Germinal center (tissue), 1 donor: ENCODE data around the gene ATP1B2.

Source experiments
- DNase-seq: peaks from one replicate; pipeline ENCODE4 v3.0.0; 2012; ENCODE audit warnings: mixed read lengths, low spot score

Gene ATP1B2

GRCh38 chr17:7685533-7686221 lies 35.0 kb downstream of the ATP1B2 start:
- peak; percentile 89 for DNase-seq

- DNase-seq: peak; percentile 77
These were observed 35.7 kb downstream of the ATP1B2 start for GRCh38 chr17:7686222-7687071.

GRCh38 chr17:7687072-7687907 lies 36.6 kb downstream of the ATP1B2 start, which contains the start of gene TP53:
TSS of gene TP53 (minus strand) at chr17:7687490. CDS start at chr17:7676594, 10,896 bp downstream.
- DNase-seq: peak; percentile 86

- peak; percentile 94 for DNase-seq
These were observed 37.4 kb downstream of the ATP1B2 start, which contains the start of gene WRAP53 for GRCh38 chr17:7687908-7688807. TSS of gene WRAP53 (plus strand) at chr17:7688477. CDS start at chr17:7688649, 172 bp downstream.

GRCh38 chr17:7688808-7689316 lies 38.1 kb downstream of the ATP1B2 start:
- no peak for DNase-seq

- no peak for DNase-seq
These were observed 44.9 kb downstream of the ATP1B2 start for GRCh38 chr17:7695586-7695985.

- no peak for DNase-seq
These were observed 47.3 kb downstream of the ATP1B2 start for GRCh38 chr17:7697828-7698588.

- no peak for DNase-seq
These were observed 49.8 kb downstream of the ATP1B2 start for GRCh38 chr17:7700510-7700909.

GRCh38 chr17:7701681-7702080 lies 51.0 kb downstream of the ATP1B2 start:
- no peak for DNase-seq

GRCh38 chr17:7702776-7703175 lies 52.0 kb downstream of the ATP1B2 start:
- DNase-seq: no peak

GRCh38 chr17:7703584-7704479 lies 53.1 kb downstream of the ATP1B2 start:
- no peak for DNase-seq

- no peak for DNase-seq
These were observed 54.0 kb downstream of the ATP1B2 start, which contains the start of gene EFNB3 for GRCh38 chr17:7704601-7705268. TSS of gene EFNB3 (plus strand) at chr17:7705202. CDS start at chr17:7705599, 397 bp downstream.

GRCh38 chr17:7705269-7706255 lies 54.8 kb downstream of the ATP1B2 start:
- no peak for DNase-seq

- no peak for DNase-seq
These were observed 56.1 kb downstream of the ATP1B2 start for GRCh38 chr17:7706631-7707354.
